Gastrocnemius medialis (tissue), 4 donors: ENCODE results near the gene NFU1. TPM values are rescaled to one million over a fixed set of nuclear protein-coding genes. Genes with fewer than 3 reads are reported as not detected.
"Not testable (repeated sequence)": the region's sequence is repeated elsewhere in the genome, so short reads cannot be mapped to it uniquely, and the experiment has no call there.

Source experiments
- ATAC-seq, 2 donors: fragments of 150-250 bp; one replicate each; pipeline ENCODE4 v1.9.1; 2016
- DNase-seq, 2 donors: peaks; one replicate each; pipeline ENCODE4 v3.0.0-alpha.2; 2019
- H3K27ac ChIP-seq, 4 donors: fragments of 200-600 bp; sonication (generic); 1 replicate in 1 of 4; 2 replicates in 3 of 4; pipeline ENCODE4 v1.5.1; 2016 to 2018; ENCODE audit warnings: mild to moderate bottlenecking in 2 of 4, moderate library complexity in 1 of 4
- H3K27me3 ChIP-seq, 3 donors: fragments of 200-600 bp; sonication (generic) in 2 of 3; 1 replicate in 1 of 3; 2 replicates in 2 of 3; pipeline versions ENCODE4 v1.5.1 to v1.6.0; 2016 to 2019; ENCODE audit warnings: mild to moderate bottlenecking in 1 of 3, moderate library complexity in 1 of 3
- H3K36me3 ChIP-seq, 2 donors: fragments of 200-600 bp; sonication (generic) in 1 of 2; one replicate each; pipeline ENCODE4 v1.5.1; 2017 to 2018
- H3K4me1 ChIP-seq, 2 donors: fragments of 200-600 bp; sonication (generic) in 1 of 2; one replicate each; pipeline ENCODE4 v1.5.1; 2016 to 2017; ENCODE audit warnings: mild to moderate bottlenecking in 2 of 2
- H3K4me3 ChIP-seq, 4 donors: fragments of 200-600 bp; sonication (generic) in 3 of 4; 1 replicate in 1 of 4; 2 replicates in 3 of 4; pipeline ENCODE4 v1.5.1; 2016 to 2019; ENCODE audit warnings: mild to moderate bottlenecking in 2 of 4
- H3K9me3 ChIP-seq, 3 donors: fragments of 200-600 bp; sonication (generic) in 2 of 3; 1 replicate in 1 of 3; 2 replicates in 2 of 3; pipeline ENCODE4 v1.5.1; 2016 to 2019
- CTCF ChIP-seq, 5 experiments: fragments of 450-650 bp in 3 of 5; fragments of 200-600 bp in 2 of 5; sonication (generic) in 2 of 5; IDR thresholded peaks in 4 of 5; conservative IDR thresholded peaks in 1 of 5; 1 replicate in 4 of 5; 2 replicates in 1 of 5; pipeline ENCODE4 v1.5.1; 2016 to 2019; ENCODE audit warnings: antibody characterized with exemption in 5 of 5, mild to moderate bottlenecking in 3 of 5, moderate library complexity in 3 of 5
- POLR2A ChIP-seq, 2 donors: fragments of 450-650 bp; IDR thresholded peaks; one replicate each; pipeline ENCODE4 v1.6.1; 2017; ENCODE audit warnings: antibody characterized with exemption in 2 of 2, mild to moderate bottlenecking in 2 of 2, moderate library complexity in 2 of 2
- in situ Hi-C, 4 donors: fragments of 200-750 bp; cut with MboI; loops; one replicate each; pipeline versions ENCODE4 v1.15.0 to v1.8.0; 2017; ENCODE audit warnings: low sequenced_read_pairs in 4 of 4
- intact Hi-C: fragments of 100-400 bp; cut with DNase I; formaldehyde crosslinking; loops from one replicate; pipeline ENCODE4 v1.15.1; 2023; ENCODE audit warnings: low total_unique reads
- total RNA-seq, 4 donors: library from RNA; depleted of rRNA; stranded (reverse); fragments of >200 nt; gene quantifications; one replicate each; pipeline versions ENCODE4 v1.1.0 to v1.2.3, GENCODE V29; 2016

The NFU1 gene
- total RNA-seq, 4 donors from 2014 or later: 41.4 to 73.1 (median 68.1) TPM

GRCh38 chr2:69356471-69356870 lies 80.8 kb downstream of the NFU1 start:
- TF ChIP-seq CTCF (IDR thresholded peaks at IDR 0.05 in 4 of 5, conservative IDR thresholded peaks at IDR 0.05 in 1 of 5): no peak
- TF ChIP-seq POLR2A (IDR thresholded peaks at IDR 0.05): no peak
- intact Hi-C loops (no loop called here), in situ Hi-C loops (no loop called here)
- Histone ChIP-seq H3K36me3 (peaks cover 8 to 75% of the 10 kb centered on the region in 2 donors), H3K27me3 (no peaks in the 10 kb centered on the region), H3K4me3 (no peak overlapping the region), H3K27ac (no peak overlapping the region), H3K4me1 (peaks cover 0 to 4% of the 10 kb centered on the region in 2 donors), H3K9me3 (no peaks in the 10 kb centered on the region)
- DNase-seq (no peak), ATAC-seq (no peak)

- H3K4me3 ChIP-seq, ATAC-seq, H3K4me1 ChIP-seq, H3K27me3 ChIP-seq, intact Hi-C loops, DNase-seq, in situ Hi-C loops, H3K9me3 ChIP-seq, H3K27ac ChIP-seq: not testable (repeated sequence)
- H3K36me3 ChIP-seq: peaks cover 8 to 72% of the 10 kb centered on the region in 2 donors
Measured at GRCh38 chr2:69354976-69355375, 82.3 kb downstream of the NFU1 start.

- DNase-seq (no peak), ATAC-seq (no peak)
- no peak overlapping the region for H3K4me3 ChIP-seq
- peaks cover 3 to 73% of the 10 kb centered on the region in 2 donors for H3K36me3 ChIP-seq
- no peaks in the 10 kb centered on the region for H3K27me3 ChIP-seq
- no peaks in the 10 kb centered on the region for H3K9me3 ChIP-seq
- TF ChIP-seq POLR2A (IDR thresholded peaks at IDR 0.05): no peak
- TF ChIP-seq CTCF (IDR thresholded peaks at IDR 0.05 in 4 of 5, conservative IDR thresholded peaks at IDR 0.05 in 1 of 5): no peak
- H3K27ac ChIP-seq: no peak overlapping the region
- intact Hi-C loops: no loop called here
- H3K4me1 ChIP-seq: peaks cover 0 to 4% of the 10 kb centered on the region in 2 donors
- in situ Hi-C loops: no loop called here
Measured at GRCh38 chr2:69353360-69353759, 83.9 kb downstream of the NFU1 start.

GRCh38 chr2:69348781-69349180 lies 88.5 kb downstream of the NFU1 start:
- ATAC-seq (no peak), DNase-seq (no peak)
- no peak overlapping the region for H3K27ac ChIP-seq
- H3K27me3 ChIP-seq: no peaks in the 10 kb centered on the region
- no peak for TF ChIP-seq POLR2A (IDR thresholded peaks at IDR 0.05)
- no peak for TF ChIP-seq CTCF (IDR thresholded peaks at IDR 0.05 in 4 of 5, conservative IDR thresholded peaks at IDR 0.05 in 1 of 5)
- H3K36me3 ChIP-seq: peaks cover 0 to 79% of the 10 kb centered on the region in 2 donors
- intact Hi-C loops (no loop called here), in situ Hi-C loops (no loop called here)
- no peaks in the 10 kb centered on the region for H3K9me3 ChIP-seq
- H3K4me1 ChIP-seq: no peaks in the 10 kb centered on the region
- no peak overlapping the region for H3K4me3 ChIP-seq

Other genes with a start within 250 kb of the NFU1 start
- 10 to 100 TPM; 12.2 to 31.4 (median 14.8) TPM for gene GFPT1, start 50.2 kb downstream of the NFU1 start, total RNA-seq
- gene AAK1, start 206.3 kb upstream of the NFU1 start, total RNA-seq: 10 to 100 TPM; 30.0 to 47.3 (median 39.1) TPM